Activated naive CD8-positive, alpha-beta T cell treated with anti-CD3 and anti-CD28 coated beads for 36 hours (primary cell): ENCODE data around the gene ARHGAP9. TPM values are rescaled to one million over a fixed set of nuclear protein-coding genes. Genes with fewer than 3 reads are reported as not detected.
"Not testable (repeated sequence)": the region's sequence is repeated elsewhere in the genome, so short reads cannot be mapped to it uniquely, and the experiment has no call there.

Experiments
- DNase-seq: peaks from one replicate; pipeline ENCODE4 v3.0.0; 2021
- H3K27ac Mint-ChIP-seq: one replicate; pipeline ENCODE4 v1.8.0; 2022; ENCODE audit warnings: mild to moderate bottlenecking, moderate library complexity, mixed read lengths
- H3K27me3 Mint-ChIP-seq: one replicate; pipeline ENCODE4 v1.8.0; 2022; ENCODE audit warnings: mild to moderate bottlenecking, mixed read lengths
- H3K36me3 Mint-ChIP-seq: one replicate; pipeline ENCODE4 v1.8.0; 2021; ENCODE audit warnings: mild to moderate bottlenecking, mixed read lengths
- H3K4me1 Mint-ChIP-seq: one replicate; pipeline ENCODE4 v1.8.0; 2021; ENCODE audit warnings: mixed read lengths
- H3K4me3 Mint-ChIP-seq: one replicate; pipeline ENCODE4 v1.8.0; 2022; ENCODE audit warnings: mild to moderate bottlenecking, moderate library complexity, mixed read lengths
- H3K9me3 Mint-ChIP-seq: one replicate; pipeline ENCODE4 v1.8.0; 2022; ENCODE audit warnings: mixed read lengths
- total RNA-seq, 2 experiments: library from RNA; stranded (reverse); gene quantifications; one replicate each; pipeline ENCODE4 v1.2.3, GENCODE V29; 2021

ARHGAP9 gene
- total RNA-seq, 2 experiments from 2014 or later, result 154 to 162 TPM

GRCh38 chr12:57452937-57453509, 26.6 kb downstream of the ARHGAP9 start:
- H3K36me3 Mint-ChIP-seq, result no peaks in the 10 kb centered on the region
- DNase-seq, result peak; percentile 63
- H3K27me3 Mint-ChIP-seq, result no peaks in the 10 kb centered on the region
- H3K27ac Mint-ChIP-seq, result no peak overlapping the region
- H3K4me1 Mint-ChIP-seq, result peaks cover 15% of the 10 kb centered on the region
- H3K4me3 Mint-ChIP-seq, result no peak overlapping the region
- H3K9me3 Mint-ChIP-seq, result no peaks in the 10 kb centered on the region

DNA sequence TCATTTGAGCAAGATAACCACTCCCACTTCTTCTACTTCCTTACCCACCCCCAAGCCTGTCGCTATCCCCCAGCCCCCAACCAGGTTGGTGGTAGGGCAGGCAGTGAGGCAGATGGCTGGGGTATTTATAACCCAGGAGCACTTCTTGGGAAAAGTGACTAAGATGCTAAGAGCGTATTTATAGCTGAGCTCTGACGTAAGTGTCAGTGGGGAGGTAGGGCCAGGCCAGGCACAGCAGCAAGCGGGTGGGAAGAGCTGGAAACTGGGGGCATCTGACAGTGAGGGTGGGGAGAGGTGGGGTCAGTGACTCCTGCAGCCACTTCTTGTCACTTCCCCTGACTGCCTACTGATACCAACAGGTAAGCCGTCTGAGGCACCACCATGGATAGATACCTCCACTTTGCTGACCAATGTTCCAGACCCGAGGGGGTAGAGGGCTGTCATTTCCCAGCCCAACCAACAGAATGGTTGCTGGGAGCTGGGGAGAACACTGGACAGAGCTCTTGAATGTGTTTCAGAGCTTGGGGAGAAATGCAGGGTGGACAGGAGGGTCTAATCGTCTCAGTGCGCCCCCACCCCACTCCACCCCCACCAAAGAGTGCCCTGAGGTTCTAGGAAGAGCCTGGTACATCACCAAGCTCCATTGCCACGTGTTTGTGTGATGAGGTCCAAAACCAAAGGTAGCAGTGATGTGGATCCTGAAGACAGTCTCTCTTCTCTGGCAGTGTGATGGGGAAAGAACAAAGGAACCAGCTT, 27.3 kb downstream of the ARHGAP9 start:
- Mint-ChIP-seq H3K27ac (no peak overlapping the region), H3K27me3 (no peaks in the 10 kb centered on the region), H3K36me3 (no peaks in the 10 kb centered on the region), H3K4me3 (no peak overlapping the region), H3K9me3 (no peaks in the 10 kb centered on the region), H3K4me1 (peaks cover 13% of the 10 kb centered on the region)
- DNase-seq, result no peak

DNA sequence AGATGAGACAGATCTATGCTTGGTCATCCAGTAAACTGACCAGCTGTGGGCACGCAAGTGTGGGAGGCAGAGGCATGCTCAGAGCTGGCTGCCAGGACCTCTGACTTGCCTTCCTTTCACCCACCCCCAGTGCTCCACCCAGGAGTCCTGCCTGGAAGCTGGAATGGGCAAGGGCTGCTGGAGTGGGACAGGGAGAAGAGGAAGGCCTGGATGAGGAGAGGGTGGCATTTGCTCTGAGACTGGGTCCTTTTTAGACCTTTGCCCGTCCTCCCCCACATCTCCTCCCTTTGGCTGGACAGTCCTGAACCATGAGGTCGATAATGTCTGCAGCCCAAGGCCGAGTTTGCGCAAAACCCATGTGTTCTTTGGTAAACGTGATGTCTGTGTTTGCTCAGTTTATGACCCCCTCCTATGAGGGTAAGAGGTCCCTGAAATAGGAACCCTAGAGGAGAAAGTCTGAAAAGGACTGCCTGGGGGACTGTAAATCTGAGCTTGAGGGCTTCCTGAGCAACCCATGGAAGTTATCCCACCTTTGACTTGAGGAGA, 28.4 kb downstream of the ARHGAP9 start:
- no peak overlapping the region for H3K27ac Mint-ChIP-seq
- no peak for DNase-seq
- H3K4me3 Mint-ChIP-seq, result no peak overlapping the region
- H3K9me3 Mint-ChIP-seq, result no peaks in the 10 kb centered on the region
- H3K4me1 Mint-ChIP-seq, result peaks cover 13% of the 10 kb centered on the region
- no peaks in the 10 kb centered on the region for H3K27me3 Mint-ChIP-seq
- H3K36me3 Mint-ChIP-seq, result no peaks in the 10 kb centered on the region

GRCh38 chr12:57450057-57450456, 29.6 kb downstream of the ARHGAP9 start:
- no peaks in the 10 kb centered on the region for H3K9me3 Mint-ChIP-seq
- H3K27ac Mint-ChIP-seq, result no peak overlapping the region
- no peaks in the 10 kb centered on the region for H3K27me3 Mint-ChIP-seq
- no peak overlapping the region for H3K4me3 Mint-ChIP-seq
- no peaks in the 10 kb centered on the region for H3K36me3 Mint-ChIP-seq
- DNase-seq, result no peak
- peaks cover 5% of the 10 kb centered on the region for H3K4me1 Mint-ChIP-seq

- Mint-ChIP-seq H3K27ac (no peak overlapping the region), H3K9me3 (no peaks in the 10 kb centered on the region), H3K27me3 (no peaks in the 10 kb centered on the region), H3K4me1 (peaks cover 2% of the 10 kb centered on the region), H3K36me3 (no peaks in the 10 kb centered on the region), H3K4me3 (no peak overlapping the region)
- DNase-seq, result no peak
Measured at GRCh38 chr12:57449375-57449774, 30.3 kb downstream of the ARHGAP9 start.

- no peak for DNase-seq
- Mint-ChIP-seq H3K27me3 (no peaks in the 10 kb centered on the region), H3K4me3 (no peak overlapping the region), H3K4me1 (peaks cover 2% of the 10 kb centered on the region), H3K27ac (no peak overlapping the region), H3K9me3 (no peaks in the 10 kb centered on the region), H3K36me3 (no peaks in the 10 kb centered on the region)
Measured at GRCh38 chr12:57448669-57449068, 31.0 kb downstream of the ARHGAP9 start.

GRCh38 chr12:57446292-57446960, 33.2 kb downstream of the ARHGAP9 start:
- no peak for DNase-seq
- Mint-ChIP-seq H3K4me3 (no peak overlapping the region), H3K27me3 (no peaks in the 10 kb centered on the region), H3K27ac (no peak overlapping the region), H3K36me3 (no peaks in the 10 kb centered on the region), H3K4me1 (no peaks in the 10 kb centered on the region), H3K9me3 (peaks cover 3% of the 10 kb centered on the region)

- H3K4me3 Mint-ChIP-seq, result no peak overlapping the region
- no peak for DNase-seq
- no peaks in the 10 kb centered on the region for H3K4me1 Mint-ChIP-seq
- H3K27me3 Mint-ChIP-seq, result no peaks in the 10 kb centered on the region
- no peak overlapping the region for H3K27ac Mint-ChIP-seq
- no peaks in the 10 kb centered on the region for H3K36me3 Mint-ChIP-seq
- H3K9me3 Mint-ChIP-seq, result peaks cover 3% of the 10 kb centered on the region
Measured at GRCh38 chr12:57444744-57445143, 34.9 kb downstream of the ARHGAP9 start.

DNA sequence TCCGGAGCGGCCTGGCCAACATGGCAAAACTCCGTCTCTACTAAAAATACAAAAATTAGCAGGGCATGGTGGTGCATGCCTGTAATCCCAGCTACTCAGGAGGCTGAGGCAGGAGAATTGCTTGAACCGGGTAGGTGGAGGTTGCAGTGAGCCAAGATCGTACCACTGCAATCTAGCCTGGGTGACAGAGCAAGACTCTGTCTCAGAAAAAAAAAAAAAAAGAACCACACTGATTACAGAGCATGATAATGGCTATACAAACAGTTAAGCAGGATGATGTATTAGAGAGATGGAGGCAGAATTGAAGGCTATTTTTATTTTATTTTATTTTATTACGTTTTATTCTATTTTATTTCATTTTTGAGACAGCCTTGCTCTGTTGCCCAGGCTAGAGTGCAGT, 35.3 kb downstream of the ARHGAP9 start:
- not testable (repeated sequence) for H3K27ac Mint-ChIP-seq, H3K27me3 Mint-ChIP-seq, DNase-seq, H3K36me3 Mint-ChIP-seq, H3K9me3 Mint-ChIP-seq, H3K4me1 Mint-ChIP-seq, H3K4me3 Mint-ChIP-seq

DNA sequence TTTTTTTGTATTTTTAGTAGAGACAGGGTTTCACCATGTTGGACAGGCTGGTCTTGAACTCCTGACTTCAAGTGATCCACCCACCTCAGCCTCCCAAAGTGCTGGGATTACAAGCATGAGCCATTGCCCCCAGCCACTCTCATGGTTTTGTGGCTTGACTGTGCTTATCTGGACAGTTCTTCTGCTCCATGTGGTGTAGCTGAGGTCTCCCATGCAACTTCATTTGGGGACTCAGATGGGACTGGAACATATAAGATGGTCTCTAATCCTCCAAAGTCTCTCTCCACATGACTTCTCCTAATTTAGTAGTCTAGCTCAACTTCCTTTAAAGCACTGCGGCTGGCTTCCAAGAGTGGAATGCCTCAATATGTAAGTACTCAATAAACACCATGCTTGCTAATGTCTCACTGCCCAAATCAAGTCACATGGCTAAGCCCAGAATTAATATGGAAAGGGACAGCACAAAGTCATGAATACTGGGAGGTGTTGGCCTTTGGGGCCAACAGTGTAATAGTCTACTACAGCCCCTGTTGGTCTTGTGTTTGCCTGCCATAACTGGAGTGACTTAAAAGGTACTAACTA, 37.7 kb downstream of the ARHGAP9 start:
- Mint-ChIP-seq H3K4me3 (no peak overlapping the region), H3K4me1 (no peaks in the 10 kb centered on the region), H3K27ac (no peak overlapping the region), H3K27me3 (no peaks in the 10 kb centered on the region), H3K9me3 (peaks cover 3% of the 10 kb centered on the region), H3K36me3 (no peaks in the 10 kb centered on the region)
- no peak for DNase-seq

DNA sequence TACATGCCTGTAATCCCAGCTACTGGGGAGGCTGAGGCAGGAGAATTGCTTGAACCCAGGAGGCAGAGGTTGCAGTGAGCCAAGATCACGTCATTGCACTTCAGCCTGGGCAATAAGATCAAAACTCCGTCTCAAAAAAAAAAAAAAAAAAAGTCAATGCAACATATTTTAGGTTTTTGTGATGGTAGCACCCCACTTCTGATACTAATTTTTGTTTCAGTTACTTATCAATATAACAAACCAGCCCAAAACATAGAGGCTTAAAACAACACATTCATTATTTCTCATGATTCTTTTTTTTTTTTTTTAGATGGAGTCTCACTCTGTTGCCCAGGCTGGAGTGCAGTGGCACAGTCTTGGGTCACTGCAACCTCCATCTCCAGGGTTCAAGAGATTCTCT, 38.3 kb downstream of the ARHGAP9 start:
- DNase-seq, H3K27ac Mint-ChIP-seq, H3K27me3 Mint-ChIP-seq, H3K4me1 Mint-ChIP-seq, H3K4me3 Mint-ChIP-seq, H3K36me3 Mint-ChIP-seq, H3K9me3 Mint-ChIP-seq: not testable (repeated sequence)

GRCh38 chr12:57439762-57440266, 39.9 kb downstream of the ARHGAP9 start:
- Mint-ChIP-seq H3K4me3 (no peak overlapping the region), H3K36me3 (no peaks in the 10 kb centered on the region), H3K27ac (no peak overlapping the region), H3K4me1 (peaks cover 5% of the 10 kb centered on the region), H3K9me3 (peaks cover 3% of the 10 kb centered on the region), H3K27me3 (no peaks in the 10 kb centered on the region)
- no peak for DNase-seq

DNA sequence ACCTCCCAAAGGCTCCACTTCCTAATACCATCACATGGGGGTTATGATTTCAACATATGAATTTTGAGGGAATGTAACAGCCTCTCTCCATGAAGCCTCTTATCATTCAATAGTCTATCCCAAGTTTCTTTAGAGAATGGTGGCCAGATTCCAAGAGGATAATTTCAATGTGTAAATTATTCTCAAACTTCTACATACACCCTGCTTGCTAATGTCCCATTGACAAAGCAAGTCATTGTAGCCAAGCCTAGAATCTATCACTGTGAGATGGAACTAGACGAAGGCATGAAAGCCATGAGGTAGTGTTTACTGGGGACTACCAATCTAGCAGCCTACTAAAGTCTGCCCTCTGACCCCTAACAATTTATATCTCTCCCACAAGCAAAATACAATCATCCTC, 41.3 kb downstream of the ARHGAP9 start:
- peaks cover 5% of the 10 kb centered on the region for H3K4me1 Mint-ChIP-seq
- peaks cover 3% of the 10 kb centered on the region for H3K9me3 Mint-ChIP-seq
- H3K36me3 Mint-ChIP-seq, result no peaks in the 10 kb centered on the region
- H3K4me3 Mint-ChIP-seq, result no peak overlapping the region
- no peak overlapping the region for H3K27ac Mint-ChIP-seq
- DNase-seq, result no peak
- no peaks in the 10 kb centered on the region for H3K27me3 Mint-ChIP-seq

DNA sequence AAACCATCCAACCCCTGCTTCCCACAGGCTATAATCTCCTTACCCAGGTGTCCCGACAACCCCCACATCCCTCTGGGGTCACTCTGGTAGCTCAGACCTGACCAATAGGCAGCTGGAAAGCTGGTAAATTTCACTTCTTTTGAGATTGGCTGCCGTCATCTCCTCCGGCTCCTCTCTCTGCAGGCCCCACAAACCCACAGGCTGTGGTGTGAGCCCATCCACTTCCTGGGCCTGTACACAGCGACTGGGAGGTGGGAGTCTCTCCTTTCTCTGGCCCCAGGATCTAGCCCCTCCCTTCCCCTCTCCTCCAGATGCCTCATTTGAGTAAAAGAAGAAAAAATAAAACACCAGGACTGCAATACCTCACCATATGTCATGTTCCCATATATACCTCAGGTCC, 44.4 kb downstream of the ARHGAP9 start:
- peak overlapping the region; percentile 45 for H3K4me3 Mint-ChIP-seq
- H3K27me3 Mint-ChIP-seq, result peaks cover 3% of the 10 kb centered on the region
- H3K4me1 Mint-ChIP-seq, result peaks cover 15% of the 10 kb centered on the region
- H3K36me3 Mint-ChIP-seq, result no peaks in the 10 kb centered on the region
- no peaks in the 10 kb centered on the region for H3K9me3 Mint-ChIP-seq
- H3K27ac Mint-ChIP-seq, result no peak overlapping the region
- no peak for DNase-seq
